Stimulated activated CD4-positive, alpha-beta T cell treated with anti-CD3 and anti-CD28 coated beads, Interleukin-12 subunit alpha, Interleukin-12 subunit beta, amount 100 ng/mL, for 4 hours (primary cell): ENCODE data around the gene ADAMTSL1.
"Not testable (repeated sequence)": the region's sequence is repeated elsewhere in the genome, so short reads cannot be mapped to it uniquely, and the experiment has no call there.

Experiments used
- DNase-seq: peaks from one replicate; pipeline ENCODE4 v3.0.0-alpha.2; 2020

Gene ADAMTSL1

DNA sequence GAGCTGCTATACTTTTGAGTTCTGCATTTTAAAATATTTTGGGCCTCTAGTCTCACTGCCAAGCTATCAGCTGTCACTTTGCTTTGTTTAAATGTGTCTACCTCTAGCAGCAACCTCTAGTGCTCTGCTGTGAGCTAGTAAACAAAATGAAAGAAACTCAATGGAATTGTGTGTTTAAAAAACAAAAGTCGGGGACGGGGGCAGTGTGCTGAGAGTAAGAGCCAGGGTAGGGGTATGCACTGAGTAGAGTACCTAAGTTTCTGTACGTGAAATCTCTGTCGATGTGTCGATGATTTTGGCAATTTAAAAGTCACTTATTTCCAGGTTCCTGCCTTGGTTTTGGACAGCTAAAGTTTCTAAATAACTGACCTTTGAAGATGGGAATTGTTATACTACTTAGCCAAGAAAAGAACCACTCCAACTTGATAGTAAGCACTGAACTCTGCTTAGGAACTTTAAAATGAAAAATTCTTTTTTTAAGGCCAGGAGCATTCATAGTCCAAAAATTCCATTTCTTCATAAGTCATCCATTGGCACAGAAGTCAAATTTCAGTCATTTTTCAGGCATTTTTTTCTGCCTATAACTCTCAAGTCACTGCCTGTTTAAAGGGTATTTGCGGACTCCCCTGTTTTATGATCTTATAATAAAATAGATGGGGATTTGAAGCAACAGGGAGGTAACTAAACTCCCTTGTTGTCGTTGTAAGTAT, 447.6 kb downstream of the ADAMTSL1 start:
- no peak for DNase-seq

GRCh38 chr9:18922161-18922885, 448.4 kb downstream of the ADAMTSL1 start:
- no peak for DNase-seq

DNA sequence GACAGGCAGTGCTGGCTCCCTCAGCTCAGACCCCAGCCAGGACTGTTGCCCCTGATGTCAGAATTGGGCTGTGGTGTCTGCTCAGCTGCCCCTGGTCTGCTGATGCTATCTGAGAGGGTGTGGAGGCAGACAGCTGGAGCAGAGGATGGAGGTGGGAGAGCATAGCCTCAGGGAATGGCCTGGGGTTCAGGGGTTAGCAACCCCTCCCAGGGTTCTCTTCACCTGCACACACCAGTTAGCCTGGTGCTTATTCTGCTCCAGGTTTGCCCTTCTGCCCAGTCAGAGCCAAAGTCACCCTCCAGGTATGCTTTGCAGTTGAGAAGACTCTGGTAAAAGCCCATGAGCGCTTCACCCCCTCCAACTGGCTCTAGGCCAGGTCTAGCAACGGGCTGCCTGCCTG, 449.2 kb downstream of the ADAMTSL1 start:
- no peak for DNase-seq

GRCh38 chr9:18923671-18924430, 449.9 kb downstream of the ADAMTSL1 start:
- DNase-seq: no peak

DNA sequence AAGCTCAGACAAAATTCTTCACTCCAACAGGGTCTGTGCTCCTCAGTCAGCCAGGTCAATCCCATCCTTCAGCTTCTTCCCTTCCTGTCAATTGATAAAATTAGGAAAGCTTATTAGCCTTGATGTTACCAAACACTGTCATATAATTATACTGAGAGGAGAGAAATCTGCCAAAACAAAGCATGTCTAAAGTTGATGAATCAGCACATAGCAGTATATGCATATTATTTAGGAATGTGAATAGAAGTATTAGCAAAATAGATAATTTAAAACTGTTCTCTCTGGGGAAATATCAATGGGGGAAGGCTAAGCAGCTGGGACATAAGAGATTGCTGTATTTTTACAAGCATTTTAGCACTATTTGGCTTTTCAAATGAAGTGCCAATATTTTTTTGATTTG, 451.9 kb downstream of the ADAMTSL1 start:
- DNase-seq: no peak

DNA sequence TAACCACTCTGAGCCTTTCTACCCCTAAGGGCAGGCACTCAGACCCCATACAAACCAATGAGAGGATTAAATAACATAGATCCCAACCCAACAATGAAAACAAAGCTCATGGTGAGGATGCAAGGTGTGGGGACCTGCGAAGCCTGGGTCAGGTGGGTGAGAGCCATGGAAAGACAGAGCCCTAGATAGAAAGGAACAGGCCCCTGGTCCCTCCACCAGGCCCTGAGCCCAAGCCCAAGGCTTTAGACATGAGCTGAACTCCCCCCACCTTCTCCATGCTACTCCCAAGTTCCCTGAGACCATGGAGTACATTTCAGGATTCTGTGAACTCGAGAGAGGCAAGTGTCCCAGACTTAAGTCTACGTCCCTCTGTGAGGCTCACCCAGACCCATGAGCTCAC, 452.6 kb downstream of the ADAMTSL1 start:
- DNase-seq: no peak

GRCh38 chr9:18928711-18929110, 454.8 kb downstream of the ADAMTSL1 start:
- DNase-seq: no peak

- DNase-seq: not testable (repeated sequence)
Measured at GRCh38 chr9:18930611-18931010, 456.7 kb downstream of the ADAMTSL1 start.

DNA sequence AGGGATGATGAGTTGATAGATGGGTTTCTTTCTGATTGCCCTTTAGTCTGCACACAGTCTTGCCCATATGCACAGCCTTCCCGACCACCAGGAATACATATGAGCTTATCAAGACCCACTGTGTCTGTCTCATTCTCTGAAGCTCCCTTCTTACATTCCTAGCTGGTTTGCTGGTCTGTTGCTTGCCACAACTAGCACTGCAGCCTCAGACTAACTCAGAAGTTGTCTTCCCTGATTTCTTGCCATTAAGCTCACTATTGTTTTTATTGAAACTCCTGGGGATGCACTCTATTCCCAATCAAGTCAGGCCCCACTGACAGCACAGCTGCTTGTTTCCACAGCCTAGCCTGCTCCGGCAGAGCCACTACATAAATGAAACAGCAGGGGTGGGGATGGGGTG, 461.6 kb downstream of the ADAMTSL1 start:
- DNase-seq: no peak

- DNase-seq: no peak
Measured at GRCh38 chr9:18936094-18936871, 462.3 kb downstream of the ADAMTSL1 start.

DNA sequence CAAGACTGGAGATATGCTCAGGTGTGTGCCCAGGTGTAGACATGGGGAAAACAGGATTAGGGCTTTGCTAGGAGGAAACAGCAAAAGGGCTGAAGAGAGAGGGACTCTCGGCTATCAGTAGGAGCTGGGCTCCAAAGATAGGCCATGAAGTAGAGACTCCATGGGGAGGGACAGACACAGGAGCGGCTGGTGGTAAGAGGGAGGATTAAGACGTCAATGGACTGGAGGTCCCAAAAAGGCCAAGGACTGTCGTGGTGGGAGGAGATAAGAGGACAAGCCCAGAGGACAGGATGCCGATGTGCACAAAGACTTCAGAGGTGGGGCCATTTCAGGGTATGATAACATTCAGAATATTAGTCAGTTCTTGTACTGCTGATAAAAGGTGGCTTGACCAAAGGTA, 466.0 kb downstream of the ADAMTSL1 start:
- no peak for DNase-seq

GRCh38 chr9:18941060-18941740, 467.2 kb downstream of the ADAMTSL1 start:
- DNase-seq: no peak

DNA sequence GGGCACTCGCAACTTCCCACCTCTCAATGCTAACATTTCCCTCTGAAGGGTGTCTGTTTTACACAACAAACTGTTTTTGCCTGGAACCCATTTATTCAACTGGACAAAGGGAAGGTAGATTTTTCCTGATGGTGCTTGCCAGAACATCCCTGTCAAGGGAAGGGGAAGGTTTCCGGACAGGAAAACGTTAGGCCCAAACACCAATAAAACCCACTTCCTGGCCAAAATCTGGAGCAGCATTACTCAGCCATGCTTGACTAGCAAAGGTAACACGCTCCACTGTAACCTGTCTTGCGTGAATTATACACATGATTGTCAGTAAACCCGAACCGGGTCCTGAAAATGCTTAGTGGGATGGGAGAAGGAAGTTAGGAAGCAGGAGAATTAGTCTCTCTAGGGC, 468.8 kb downstream of the ADAMTSL1 start:
- DNase-seq: no peak

- DNase-seq: no peak
Measured at GRCh38 chr9:18947892-18948339, 474.0 kb downstream of the ADAMTSL1 start.

- DNase-seq: no peak
Measured at GRCh38 chr9:18951936-18952335, 478.0 kb downstream of the ADAMTSL1 start.

GRCh38 chr9:18955626-18956025, 481.7 kb downstream of the ADAMTSL1 start:
- DNase-seq: no peak
